ENCODE results near the gene CNKSR3.

CNKSR3 gene

DNA sequence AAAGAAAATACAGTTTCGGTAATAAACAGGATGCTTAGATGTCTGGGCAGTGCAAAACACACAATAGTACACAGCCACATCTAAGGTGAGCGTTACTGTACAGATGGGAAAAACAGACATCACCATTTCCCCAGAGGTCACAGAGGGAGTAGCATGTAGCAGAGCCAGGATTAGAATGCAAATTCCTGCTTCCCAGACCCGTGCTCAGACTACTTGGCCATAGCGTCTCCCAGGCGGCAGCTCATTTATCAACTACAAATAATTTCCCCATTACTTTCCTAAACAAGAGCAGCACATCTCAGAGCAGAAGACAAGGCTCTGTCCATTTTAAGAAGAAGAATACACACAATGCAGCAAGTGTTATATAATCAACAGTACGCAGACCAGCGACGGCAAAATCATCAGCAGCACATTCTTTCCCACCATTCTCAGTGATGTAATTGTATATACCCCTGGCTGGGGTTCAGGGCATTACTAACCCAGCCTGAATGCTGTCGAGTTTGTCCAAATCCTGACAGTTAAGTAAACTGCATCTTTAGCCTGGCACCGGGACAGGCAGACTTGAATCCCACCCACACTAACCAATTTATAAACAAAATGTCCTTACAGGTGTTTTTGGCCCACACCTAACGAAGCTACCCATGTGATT is 61.9 kb downstream of the CNKSR3 start:
- DNase-seq = peak; percentile 34

DNA sequence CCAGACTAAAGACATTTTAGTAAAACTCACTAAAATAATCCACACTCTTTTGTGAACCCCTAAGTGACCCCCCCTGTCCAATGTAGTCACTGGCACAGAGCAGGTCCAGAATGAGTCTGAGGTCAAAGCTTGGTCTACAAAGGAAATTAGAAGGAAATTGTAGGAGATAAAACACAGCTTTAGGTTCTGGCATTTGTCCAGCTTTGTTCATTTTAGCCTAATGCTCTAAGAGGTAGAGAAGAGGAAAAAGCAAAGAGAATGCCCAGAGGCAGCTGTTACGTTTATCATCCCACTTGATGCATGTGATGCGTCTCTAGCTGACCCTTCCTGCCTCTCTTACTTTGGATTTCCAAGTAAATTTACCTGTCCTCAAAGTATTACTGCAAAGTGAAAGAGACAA is 62.5 kb downstream of the CNKSR3 start:
- DNase-seq = peak; percentile 51

DNA sequence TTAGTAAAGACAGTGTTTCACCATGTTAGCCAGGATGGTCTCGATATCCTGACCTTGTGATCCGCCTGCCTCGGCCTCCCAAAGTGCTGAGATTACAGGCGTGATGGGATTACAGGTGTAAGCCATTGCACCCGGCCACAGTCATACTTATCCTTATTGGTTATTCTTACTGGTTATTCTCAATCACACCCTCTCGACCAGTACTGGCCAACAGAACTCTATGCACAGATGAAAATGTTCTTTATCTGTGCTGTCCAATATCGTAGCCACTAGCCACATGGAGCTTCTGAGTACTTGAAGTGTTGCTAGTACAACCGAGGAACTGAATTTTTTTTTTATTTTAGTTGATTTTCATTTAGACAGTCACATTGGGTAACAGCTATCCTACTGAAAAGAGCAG is 63.5 kb downstream of the CNKSR3 start:
- DNase-seq = no peak

DNA sequence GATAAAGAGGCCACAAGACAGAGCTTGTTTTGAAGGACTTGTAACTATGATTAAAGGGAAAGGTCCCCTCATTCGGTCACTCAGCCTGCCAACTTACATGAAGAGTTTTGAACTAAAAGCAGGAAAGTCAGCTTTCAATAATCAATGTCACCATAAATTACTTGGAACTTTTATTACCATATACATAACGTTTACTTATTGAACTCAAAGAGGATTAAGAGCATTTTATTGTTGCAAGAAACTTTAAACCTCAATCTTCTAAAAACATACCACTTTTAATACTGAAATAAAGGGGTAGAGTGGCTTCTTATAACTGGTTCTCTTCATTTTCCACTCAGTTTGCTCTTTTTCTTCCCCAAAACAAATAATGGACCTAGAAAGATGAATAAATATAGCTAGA is 65.1 kb downstream of the CNKSR3 start:
- no peak for DNase-seq

DNA sequence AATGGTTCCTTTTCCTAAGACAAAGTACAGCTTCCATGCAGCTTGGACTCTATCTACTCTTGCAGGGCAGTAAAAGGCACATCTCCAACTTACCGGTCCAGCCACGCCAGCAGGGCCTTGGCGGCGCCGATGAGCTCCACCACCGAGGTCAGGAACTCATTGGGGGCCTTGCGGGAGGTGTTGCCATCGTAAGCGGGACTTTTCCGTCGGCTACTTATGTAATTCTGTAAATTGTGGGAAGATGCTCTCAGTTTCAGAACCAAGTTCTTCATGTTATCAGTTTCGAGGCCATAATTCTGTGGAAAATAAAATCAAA is 68.5 kb downstream of the CNKSR3 start:
- no peak for DNase-seq

DNA sequence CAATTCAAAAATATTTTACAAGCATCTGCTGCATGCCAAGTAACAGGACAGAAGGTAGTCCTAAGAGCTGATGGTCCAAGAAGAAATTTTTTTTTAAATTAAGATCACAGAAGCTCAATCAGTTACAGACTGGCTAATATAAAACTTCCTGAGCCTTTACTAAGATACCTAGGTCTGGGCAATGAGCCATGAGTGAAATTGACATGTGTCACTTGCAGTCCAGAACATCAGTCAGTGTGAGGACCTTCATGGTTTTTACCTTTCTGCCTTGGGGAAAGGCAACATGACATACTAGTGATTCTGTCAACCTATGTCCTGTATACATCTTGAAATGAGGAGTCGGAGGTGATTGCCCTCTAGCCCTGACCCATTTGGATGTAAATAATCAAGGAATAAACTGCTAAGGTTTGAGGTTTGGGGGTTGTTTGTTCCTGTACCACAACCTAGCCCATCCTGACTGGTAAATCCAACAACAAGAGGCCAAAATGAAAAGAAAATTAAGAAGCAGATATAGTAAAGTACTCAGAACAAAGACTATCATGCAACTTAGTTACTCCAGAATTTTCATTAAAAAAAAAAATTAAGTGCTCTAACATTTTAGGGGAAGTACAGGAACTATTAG is 70.0 kb downstream of the CNKSR3 start:
- no peak for DNase-seq

DNA sequence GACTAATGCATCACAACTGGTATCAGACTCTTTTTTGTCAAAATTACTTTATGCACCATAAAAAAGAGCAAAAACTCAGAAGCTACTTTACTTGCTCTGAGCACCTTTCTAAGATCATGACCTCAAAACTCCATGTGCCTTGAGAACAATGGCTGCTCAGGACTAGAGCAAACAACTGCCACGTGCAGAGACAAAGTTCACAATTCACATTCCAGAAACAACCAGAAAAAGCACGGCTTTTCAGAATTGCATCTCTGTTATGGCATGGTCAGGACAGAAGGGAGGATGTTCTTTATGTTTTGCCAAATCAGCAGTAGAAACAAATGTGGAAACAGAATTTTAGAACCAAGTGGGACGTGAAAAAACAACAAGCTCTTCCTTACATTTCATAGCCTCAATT is 70.5 kb downstream of the CNKSR3 start:
- DNase-seq = no peak

DNA sequence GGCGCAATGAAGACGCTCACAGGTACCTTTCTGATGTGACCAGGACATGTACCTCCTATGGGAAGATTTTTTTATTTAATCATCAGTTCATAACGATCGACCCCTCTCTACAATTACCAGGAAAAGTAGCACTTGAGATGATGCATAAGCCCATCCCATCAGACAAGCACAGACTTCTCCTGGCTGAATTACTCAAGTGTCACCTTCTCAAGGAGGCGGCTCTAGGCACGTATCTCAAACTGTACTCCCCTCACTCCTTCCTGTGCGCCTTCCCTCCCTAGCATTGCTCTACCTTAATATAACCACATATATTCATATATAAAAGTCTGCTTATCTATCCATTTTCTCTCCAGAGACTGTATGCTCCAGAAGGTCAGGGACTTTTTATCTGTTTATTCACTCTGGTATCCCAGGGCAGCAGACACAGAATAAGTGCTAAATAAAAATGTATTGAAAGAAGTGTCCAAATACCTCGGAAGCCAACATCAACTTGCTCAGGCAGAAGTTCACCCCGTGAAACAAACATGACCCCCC is 71.5 kb downstream of the CNKSR3 start:
- DNase-seq = no peak

DNA sequence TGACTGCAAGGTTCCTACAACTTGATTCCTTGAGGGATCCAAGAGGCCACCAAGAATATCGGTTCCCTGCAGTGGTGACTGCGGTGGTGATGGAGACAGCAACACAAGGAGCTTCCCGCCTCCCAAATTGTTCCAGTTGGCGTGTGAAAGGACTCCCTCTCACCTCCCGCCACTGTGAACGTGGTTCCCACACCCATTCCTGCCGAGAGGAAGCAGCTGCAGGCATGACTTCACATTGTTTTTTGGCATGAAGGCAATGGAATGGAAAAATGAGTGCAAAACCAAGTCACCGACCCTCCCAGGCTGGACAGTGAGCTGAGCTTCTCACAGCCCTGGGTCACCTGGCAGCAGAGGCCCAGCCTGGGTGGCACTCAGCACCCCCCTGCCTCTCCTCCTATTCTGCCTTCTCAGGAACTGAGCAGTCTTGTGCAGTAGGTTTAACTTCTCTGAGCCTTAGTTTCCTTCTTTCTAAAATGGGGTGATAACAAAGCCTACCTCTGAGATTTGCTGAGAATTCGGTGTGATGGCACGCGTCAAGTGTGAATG is 75.0 kb downstream of the CNKSR3 start:
- peak; percentile 20 for DNase-seq

DNA sequence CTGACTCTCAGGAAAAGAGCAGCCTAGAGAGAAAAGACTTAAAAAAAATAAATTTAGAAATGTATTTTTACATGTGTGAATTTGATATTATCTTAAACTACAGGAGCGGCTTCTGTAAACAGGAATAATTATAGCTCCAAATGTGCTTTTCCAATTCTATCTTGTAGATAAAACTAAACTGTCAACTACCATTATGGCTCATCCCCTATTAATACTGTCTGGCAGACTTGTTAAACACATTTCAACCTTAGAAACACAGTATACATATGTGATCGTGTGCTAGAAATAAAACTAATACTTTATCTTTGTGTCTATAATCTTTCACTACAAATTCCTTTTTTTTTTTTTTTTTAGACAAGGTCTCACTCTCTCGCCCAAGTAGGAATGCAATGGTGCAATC is 75.8 kb downstream of the CNKSR3 start:
- no peak for DNase-seq

DNA sequence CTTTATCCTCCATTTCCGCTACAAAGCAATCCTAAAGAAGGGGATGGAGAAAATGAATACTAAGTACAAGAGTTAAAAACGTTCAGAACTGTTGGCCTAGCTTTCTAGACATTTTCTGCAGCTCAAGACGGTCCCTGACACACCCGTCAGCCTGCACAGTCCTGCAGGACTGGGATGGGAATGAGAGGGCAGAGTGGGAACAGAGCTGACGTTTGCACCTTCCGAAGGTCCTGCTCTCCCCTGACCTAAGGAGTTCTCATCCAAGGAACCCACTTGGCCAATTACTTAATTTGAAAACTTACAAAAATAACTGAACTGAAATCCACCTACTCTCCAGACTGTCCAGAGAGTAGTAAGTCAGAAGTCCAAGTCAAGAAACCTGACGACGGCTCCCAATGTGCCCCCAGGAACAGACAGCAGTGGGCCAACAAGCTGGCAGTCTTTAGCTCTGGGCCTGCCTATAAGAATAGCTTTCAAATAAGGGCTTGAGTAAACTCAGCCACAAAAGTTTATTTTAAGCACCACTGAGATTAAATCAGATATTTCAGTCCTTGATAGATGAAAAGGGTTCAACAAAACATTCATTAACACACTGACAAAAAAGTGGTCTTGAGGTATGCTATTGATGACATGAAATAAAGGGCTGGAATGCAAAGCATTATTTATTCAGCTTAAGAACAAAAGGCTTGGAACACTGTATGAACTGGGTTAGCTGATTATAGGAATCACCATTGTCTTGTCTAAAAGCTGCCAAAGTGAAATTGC is 76.8 kb downstream of the CNKSR3 start:
- DNase-seq = no peak

DNA sequence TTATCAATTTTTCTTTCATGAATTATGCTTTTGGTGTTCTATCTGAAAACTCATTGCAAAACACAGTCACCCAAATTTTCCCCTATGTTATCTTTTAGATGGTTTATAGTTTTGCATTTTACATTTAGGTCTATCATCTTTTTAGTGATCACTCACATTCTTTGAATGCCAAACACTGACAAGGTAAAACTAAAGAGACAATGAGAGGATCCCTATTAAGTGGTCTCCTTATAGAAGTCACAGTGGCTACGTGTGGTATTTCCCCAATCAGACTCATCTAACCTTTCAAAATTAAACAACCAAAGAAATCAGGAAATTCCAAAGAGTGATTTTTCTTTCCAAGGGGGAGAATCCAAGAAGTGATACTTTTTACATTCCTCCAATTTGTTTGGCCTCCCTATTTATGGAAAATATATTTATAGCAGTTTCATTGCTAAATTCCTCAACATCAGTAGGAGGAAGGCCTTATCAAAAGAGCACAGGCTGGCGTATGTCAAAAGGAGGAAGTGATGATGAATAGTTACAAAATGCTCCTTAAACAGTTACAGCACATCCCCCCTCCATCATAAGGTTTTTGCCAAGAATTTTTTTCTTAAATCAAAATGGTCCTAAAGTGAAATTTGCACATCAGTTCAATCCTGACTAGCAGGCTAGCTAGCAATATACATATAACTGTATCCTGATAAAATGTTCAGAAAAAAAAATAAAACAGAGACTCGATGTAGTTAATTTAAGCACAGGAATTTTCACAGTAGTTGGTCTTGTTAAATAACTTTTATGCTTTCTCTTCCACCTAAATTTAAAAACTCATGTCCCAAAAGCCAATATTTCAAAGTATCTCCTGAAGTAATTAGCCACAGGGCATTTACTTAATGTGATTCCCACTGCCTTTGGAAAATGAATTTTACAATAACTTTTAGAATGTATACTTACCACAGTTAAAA is 77.7 kb downstream of the CNKSR3 start:
- DNase-seq = no peak

DNA sequence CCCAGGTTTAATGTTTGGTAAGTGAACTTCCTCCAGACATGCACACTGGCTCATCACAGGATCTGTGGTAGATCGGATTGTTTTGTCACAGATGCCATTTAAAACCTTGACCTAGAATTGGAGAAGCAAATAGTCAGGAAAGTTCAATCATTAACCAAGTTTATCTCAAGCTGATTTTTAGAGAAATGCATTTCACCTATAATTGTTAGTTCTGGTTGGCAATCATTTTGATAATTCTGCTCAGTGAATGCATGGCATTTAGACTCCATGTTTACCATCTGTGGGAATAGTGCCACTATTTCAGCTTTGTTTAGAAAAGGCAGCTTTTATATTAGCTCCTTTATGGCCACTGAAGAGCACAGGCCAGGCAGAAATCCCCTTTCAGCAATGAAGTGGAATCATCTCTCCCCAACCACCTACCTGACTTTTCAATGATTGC is 80.0 kb downstream of the CNKSR3 start:
- DNase-seq = peak; percentile 21

DNA sequence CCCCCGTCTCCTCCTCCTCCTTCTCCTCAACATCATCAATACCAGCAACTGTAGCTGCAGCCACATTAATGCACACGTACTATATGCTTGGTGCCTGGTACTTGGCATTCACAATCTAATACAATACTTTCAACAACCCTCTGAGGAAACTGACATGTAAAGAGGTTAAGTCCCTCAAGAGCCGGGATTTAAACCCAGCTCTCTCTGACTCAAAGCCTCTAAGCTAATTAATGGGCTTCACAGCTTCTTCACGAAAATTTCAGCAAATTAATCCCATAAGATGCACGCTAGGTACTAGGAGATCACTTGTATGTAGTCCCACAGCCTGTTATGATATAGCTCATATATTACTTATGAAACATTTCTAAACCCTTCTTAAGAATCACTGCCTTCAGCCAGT is 80.8 kb downstream of the CNKSR3 start:
- no peak for DNase-seq

DNA sequence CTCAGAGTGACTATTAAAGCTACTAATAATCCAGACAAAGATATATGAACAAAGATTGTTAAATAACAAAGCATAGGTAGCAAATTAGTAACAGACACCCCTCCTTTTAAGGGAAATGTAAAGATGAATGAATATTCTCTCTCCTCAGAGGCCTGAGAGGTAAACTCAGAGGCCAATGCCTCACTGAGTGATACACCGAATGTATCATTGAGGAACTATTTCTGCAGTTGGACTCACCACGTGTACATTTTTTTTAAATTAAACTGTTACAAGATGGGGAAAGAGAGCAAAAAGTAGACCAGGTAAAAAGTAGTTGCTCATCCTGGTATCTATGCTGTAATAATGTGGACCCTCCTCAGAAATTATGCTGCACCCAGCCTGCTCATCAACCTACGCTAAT is 81.6 kb downstream of the CNKSR3 start:
- DNase-seq = no peak

DNA sequence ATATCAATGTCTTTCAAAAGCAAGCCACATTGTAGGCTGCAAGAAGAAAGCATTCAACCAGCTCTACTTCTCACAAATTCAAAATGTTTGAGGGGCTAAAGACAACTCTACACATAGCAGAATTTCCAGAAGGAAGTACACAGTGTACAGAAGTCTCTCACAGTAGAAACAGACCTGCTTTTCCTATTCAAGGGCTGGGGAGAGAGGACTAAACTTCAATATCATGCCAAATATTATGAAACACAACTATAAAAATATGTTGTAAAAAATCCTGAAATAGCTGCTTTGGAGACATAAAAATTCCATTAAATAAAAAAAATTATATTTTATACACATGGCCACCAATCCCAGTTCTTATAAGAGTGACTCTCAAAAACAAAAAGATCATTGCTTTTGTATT is 83.0 kb downstream of the CNKSR3 start:
- DNase-seq = no peak

DNA sequence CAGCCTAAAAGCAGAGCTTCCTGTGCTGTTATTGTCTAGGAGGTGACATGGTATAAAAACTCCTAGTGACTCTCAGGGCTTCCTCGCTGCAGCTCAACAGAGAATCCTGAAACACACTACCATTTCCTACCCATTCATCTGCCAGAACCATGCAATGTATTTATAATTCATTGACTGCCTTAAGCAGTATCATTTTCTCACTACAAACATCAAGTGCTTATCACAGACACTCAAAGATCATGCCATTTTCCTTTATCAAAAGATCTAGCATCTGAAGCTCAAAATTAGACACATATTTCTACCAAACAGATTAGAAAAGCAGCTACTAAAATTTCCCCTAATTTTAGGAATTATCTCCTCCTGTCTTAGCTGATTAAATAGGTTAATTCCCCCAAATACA is 83.5 kb downstream of the CNKSR3 start:
- DNase-seq = no peak

DNA sequence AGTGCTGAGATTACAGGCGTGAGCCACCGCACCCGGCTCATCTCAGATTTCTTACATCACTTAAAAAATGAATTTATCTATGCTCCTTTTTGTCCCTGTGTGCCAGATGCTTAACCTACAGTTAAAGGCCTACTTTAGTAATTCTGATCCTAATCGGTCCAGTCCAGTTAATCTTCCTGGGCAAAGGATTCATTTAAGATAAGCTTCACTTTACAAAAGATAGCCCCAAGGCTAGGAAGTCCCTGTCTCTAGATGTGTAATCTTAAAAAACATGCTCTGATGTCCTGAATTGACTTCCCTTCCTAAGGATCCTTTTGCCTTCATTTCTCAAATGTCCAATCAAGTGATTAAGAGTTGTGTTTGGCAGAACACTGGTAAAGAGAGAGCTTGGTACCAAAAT is 85.5 kb downstream of the CNKSR3 start:
- DNase-seq = no peak

DNA sequence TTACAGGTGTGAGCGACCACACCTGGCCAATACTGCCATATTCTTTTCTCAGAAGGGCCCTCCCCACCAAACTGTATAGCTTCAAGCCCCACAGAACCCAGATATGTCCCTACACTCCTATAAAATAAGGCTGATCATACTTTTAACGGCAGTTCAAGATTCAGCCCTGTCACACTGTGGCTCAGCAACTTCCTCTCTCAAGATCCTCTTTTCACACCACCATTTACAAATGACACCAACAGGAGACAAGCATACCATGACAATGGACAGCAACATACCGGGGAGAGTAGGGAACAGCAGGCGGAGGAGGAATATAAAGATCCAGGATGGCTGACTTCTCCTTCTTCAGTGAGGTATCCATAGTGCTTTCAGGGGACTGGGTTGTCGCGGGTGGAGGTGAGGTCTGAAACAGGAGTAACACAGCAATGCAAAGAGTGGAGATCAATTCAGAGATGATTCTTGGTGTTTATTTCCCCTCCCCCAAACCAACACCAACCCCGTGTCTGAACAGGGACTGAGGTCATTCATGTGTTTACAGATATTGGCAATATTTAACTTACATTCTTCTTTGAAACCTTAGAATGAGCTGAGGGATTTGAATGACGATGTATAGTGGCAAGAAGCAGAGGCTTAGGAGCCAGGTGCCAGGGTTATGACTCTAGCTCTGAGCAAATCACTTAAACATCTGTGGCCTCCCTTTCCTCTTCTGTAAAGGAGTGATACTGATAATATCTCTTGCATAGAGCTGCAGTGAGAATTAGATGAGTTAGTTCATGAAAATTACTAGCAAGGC is 96.3 kb downstream of the CNKSR3 start:
- DNase-seq = peak; percentile 51

DNA sequence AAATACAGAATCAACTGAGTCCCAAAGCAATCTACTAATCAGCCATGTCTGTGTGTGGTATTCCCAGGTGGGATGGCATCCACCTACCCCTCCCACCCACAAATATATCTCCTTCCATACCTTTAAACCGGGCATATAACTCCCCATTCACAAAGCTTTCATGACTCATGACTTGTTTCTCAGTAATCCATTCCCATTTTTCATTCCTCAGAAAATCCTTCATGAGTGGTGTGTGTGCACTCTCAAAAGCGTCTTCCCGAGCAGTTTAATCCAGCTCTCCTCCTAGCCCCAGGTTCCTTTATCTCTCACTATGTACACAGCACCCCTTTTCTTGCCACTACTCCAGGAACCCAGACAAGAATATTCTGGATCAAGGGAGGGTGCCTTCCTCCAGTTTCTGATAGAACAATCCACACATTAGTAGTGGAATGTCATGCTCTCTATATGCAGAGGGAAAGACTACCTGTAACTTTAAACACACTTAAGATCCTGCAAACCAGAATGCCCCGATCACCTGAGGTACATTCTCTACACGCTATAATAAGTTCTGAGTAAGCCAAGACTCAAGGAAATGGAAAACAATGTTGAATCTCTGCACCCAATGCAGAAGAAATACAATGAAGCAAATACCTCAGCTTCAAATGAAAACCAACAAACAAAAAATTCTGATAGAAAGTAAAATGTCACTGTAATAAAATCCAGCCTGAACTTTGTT is 98.2 kb downstream of the CNKSR3 start:
- no peak for DNase-seq

DNA sequence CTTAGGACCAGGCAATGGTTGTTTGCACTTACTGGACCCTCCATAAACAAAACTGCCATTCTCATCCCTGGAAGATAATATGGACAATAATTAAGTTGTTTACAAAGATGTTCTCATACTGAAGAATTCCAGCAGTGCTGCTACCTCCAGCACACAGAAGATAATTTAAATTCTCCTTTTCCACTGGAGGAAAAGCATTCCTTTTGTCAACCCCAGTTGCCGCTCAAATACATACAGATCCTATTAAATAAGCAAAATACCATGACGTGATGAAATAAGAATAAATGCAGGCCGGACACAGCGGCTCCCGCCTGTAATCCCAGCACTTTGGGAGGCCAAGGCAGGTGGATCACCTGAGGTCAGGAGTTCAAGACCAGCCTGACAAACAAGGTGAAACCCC is 99.4 kb downstream of the CNKSR3 start:
- no peak for DNase-seq

Measured in DMS53 (cell line).